B cell (primary cell): ENCODE data around the gene LHFPL6.

Source experiments
- EZH2 ChIP-seq: IDR thresholded peaks from 2 replicates; pipeline ENCODE4 v1.6.1; 2012; ENCODE audit warnings: borderline replicate concordance, low read depth, mild to moderate bottlenecking, moderate library complexity, low read length; ENCODE audit not compliant: insufficient read depth, poor library complexity, severe bottlenecking
- TF ChIP-seq, protein P1 (sequence below): fragments of 200-600 bp; IDR thresholded peaks from one replicate; pipeline ENCODE4 v1.8.0; 2022; ENCODE audit warnings: antibody characterized with exemption, mild to moderate bottlenecking

DNA sequence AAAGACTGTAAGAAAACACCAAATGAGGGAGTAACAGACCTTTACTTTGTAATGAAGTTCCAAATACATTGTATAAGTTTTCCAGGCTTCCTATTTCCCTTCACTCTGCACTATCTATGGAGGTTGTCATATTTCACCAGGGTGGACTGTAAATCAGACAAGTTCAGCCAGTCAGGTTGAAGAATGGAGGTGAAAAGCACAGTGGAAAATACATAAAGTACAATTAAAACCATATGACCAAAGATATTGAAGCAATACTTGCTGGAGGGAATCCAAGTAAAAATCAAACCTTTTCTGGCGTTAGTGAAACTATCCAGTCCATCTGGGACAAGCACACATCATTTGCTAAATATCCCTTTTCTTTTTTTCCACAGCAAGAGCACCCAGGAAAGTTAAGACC is 3.2 kb downstream of the LHFPL6 start:
- TF ChIP-seq, protein P1, sequence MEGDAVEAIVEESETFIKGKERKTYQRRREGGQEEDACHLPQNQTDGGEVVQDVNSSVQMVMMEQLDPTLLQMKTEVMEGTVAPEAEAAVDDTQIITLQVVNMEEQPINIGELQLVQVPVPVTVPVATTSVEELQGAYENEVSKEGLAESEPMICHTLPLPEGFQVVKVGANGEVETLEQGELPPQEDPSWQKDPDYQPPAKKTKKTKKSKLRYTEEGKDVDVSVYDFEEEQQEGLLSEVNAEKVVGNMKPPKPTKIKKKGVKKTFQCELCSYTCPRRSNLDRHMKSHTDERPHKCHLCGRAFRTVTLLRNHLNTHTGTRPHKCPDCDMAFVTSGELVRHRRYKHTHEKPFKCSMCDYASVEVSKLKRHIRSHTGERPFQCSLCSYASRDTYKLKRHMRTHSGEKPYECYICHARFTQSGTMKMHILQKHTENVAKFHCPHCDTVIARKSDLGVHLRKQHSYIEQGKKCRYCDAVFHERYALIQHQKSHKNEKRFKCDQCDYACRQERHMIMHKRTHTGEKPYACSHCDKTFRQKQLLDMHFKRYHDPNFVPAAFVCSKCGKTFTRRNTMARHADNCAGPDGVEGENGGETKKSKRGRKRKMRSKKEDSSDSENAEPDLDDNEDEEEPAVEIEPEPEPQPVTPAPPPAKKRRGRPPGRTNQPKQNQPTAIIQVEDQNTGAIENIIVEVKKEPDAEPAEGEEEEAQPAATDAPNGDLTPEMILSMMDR = no peak
- TF ChIP-seq EZH2 = no peak
